OCI-LY7 (cell line): ENCODE results near the gene GNAQ. TPM values are rescaled to one million over a fixed set of nuclear protein-coding genes. Genes with fewer than 3 reads are reported as not detected.

Source experiments
- BruUV-seq: library from RNA; stranded (reverse); fragments of 400-500 nt; replicated peaks from 2 replicates; lab custom pipeline; 2021; lab: Mats Ljungman, UMichigan
- CTCF ChIA-PET: fragments of 300-600 bp; sonication (Branson Sonifier 250); formaldehyde crosslinking; loops from one replicate; lab custom pipeline; 2022; ENCODE audit warnings: antibody characterized with exemption; ENCODE audit not compliant: unreplicated experiment; lab: Charles Lee
- POLR2A ChIA-PET: fragments of 300-600 bp; sonication (Branson Sonifier 250); formaldehyde crosslinking; loops from one replicate; lab custom pipeline; 2022; ENCODE audit warnings: antibody characterized with exemption; lab: Charles Lee
- DNase-seq: peaks from one replicate; pipeline ENCODE4 v3.0.0-alpha.2; 2015; ENCODE audit warnings: low spot score
- H2AFZ ChIP-seq: fragments of 200-600 bp; sonication (generic), shearing (Covaris generic); 2 replicates; pipeline ENCODE4 v1.6.1; 2014; ENCODE audit warnings: mild to moderate bottlenecking, antibody characterized with exemption, low read length, moderate library complexity
- H3K27ac ChIP-seq: fragments of 200-600 bp; sonication (generic); 2 replicates; pipeline ENCODE4 v1.5.1; 2014; ENCODE audit warnings: mixed run types, low read depth, mild to moderate bottlenecking, moderate library complexity, low read length, inconsistent platforms; ENCODE audit not compliant: poor library complexity, severe bottlenecking
- H3K36me3 ChIP-seq: fragments of 200-600 bp; sonication (generic); 2 replicates; pipeline ENCODE4 v1.6.1; 2014; ENCODE audit warnings: mild to moderate bottlenecking, antibody characterized with exemption, low read length, moderate library complexity, mixed read lengths; ENCODE audit not compliant: insufficient read depth
- H3K4me1 ChIP-seq: fragments of 200-600 bp; sonication (generic); 2 replicates; pipeline ENCODE4 v1.5.1; 2014; ENCODE audit warnings: mild to moderate bottlenecking, low read length; ENCODE audit not compliant: insufficient read depth, poor library complexity, severe bottlenecking
- H3K4me2 ChIP-seq: fragments of 200-600 bp; sonication (generic); 2 replicates; pipeline ENCODE4 v1.6.1; 2014; ENCODE audit warnings: mild to moderate bottlenecking, low read length
- H3K4me3 ChIP-seq: fragments of 200-600 bp; sonication (generic); 2 replicates; pipeline ENCODE4 v1.5.1; 2014; ENCODE audit warnings: mild to moderate bottlenecking, low read depth, low read length; ENCODE audit not compliant: poor library complexity, severe bottlenecking
- H3K79me2 ChIP-seq: fragments of 200-600 bp; sonication (generic); 2 replicates; pipeline ENCODE4 v1.6.1; 2016; ENCODE audit warnings: low read depth, mild to moderate bottlenecking, low read length, moderate library complexity, mixed read lengths; ENCODE audit not compliant: insufficient read depth
- H3K9me2 ChIP-seq: fragments of 200-600 bp; sonication (generic); 2 replicates; pipeline ENCODE4 v1.6.1; 2016; ENCODE audit warnings: mild to moderate bottlenecking, low read length, mixed read lengths; ENCODE audit not compliant: insufficient read depth
- H3K9me3 ChIP-seq: fragments of 200-600 bp; sonication (generic); 2 replicates; pipeline ENCODE4 v1.6.1; 2014; ENCODE audit warnings: mild to moderate bottlenecking, mixed run types, low read length, mixed read lengths
- H4K20me1 ChIP-seq: fragments of 200-600 bp; sonication (generic); 2 replicates; pipeline ENCODE4 v1.6.1; 2014; ENCODE audit warnings: mild to moderate bottlenecking, antibody characterized with exemption, low read length, moderate library complexity, mixed read lengths; ENCODE audit not compliant: insufficient read depth
- CTCF ChIP-seq: fragments of 200-600 bp; sonication (generic); conservative IDR thresholded peaks from 2 replicates; pipeline ENCODE4 v1.5.1; 2014; ENCODE audit warnings: mild to moderate bottlenecking, antibody characterized with exemption, low read length, moderate library complexity, mixed read lengths
- EZH2phosphoT487 ChIP-seq: fragments of 200-600 bp; sonication (generic); IDR thresholded peaks from 2 replicates; pipeline ENCODE4 v1.6.1; 2018; ENCODE audit warnings: low read depth, borderline replicate concordance, mild to moderate bottlenecking, mixed run types, antibody characterized with exemption, low read length, moderate library complexity, mixed read lengths
- intact Hi-C: fragments of 100-400 bp; cut with micrococcal nuclease; formaldehyde crosslinking; loops from one replicate; pipeline ENCODE4 v1.10.0; 2022; ENCODE audit not compliant: unreplicated experiment
- total RNA-seq, 2 experiments: library from RNA; depleted of rRNA in 1 of 2; stranded (reverse); fragments of >200 nt in 1 of 2; shearing (Covaris generic) in 1 of 2; gene quantifications; 2 replicates each; pipeline ENCODE4 v1.2.3, GENCODE V29; 2014 to 2022

The GNAQ gene
- total RNA-seq, 2 experiments from 2014 or later, result not detected

DNA sequence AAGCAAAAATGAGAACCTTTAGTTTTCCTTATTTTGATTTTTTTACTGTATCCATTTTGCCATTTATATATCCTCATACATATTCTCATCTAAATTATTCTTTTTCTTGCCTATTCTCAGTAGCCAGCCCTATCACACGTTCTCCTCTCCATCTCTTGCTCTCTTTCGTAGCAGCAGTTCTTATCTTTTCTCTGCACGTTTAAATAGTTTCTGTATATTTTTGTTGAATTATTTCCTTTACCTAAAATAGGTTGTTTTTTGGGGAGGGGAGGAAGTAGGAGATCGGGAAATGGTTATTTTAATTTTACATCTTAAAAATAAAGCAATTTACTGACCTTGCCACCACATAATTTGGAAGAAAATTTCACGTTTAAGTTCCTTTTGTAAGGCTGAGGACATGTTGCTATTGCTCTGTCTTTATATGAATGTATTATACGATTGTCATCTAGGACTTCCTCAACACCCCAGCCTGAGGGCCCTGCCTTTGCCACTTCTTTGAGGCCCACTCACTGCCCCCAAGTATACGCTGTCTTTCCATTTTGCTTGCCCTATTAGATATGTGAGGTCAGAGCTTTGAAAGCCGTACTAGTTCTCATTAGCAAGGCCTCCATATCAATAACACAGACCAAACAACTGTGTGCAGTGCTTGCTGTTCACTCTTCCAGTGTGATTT is 140.3 kb downstream of the GNAQ start:
- no peaks in the 10 kb centered on the region for H3K36me3 ChIP-seq
- H2AFZ ChIP-seq, result no peak overlapping the region
- H3K27ac ChIP-seq, result no peak overlapping the region
- intact Hi-C loops, result no loop called here
- no peak for TF ChIP-seq CTCF
- H3K4me2 ChIP-seq, result no peak overlapping the region
- no peaks in the 10 kb centered on the region for H3K9me2 ChIP-seq
- H4K20me1 ChIP-seq, result no peaks in the 10 kb centered on the region
- H3K4me3 ChIP-seq, result no peak overlapping the region
- H3K9me3 ChIP-seq, result no peaks in the 10 kb centered on the region
- BruUV-seq, result no TSS peak
- POLR2A ChIA-PET, result interaction anchor here (0.5 to 1.6 kb wide), 2 partner anchors 8 to 729 kb away, joined by 3 to 4 read pairs; no protein-coding TSS in a partner anchor
- CTCF ChIA-PET, result no interaction called here
- DNase-seq, result no peak
- no peaks in the 10 kb centered on the region for H3K4me1 ChIP-seq
- H3K79me2 ChIP-seq, result no peaks in the 10 kb centered on the region

GRCh38 chr9:77887662-77888061 is 143.9 kb downstream of the GNAQ start:
- Histone ChIP-seq H3K9me2 (no peaks in the 10 kb centered on the region), H3K4me2 (no peak overlapping the region), H3K27ac (no peak overlapping the region), H2AFZ (no peak overlapping the region), H3K36me3 (no peaks in the 10 kb centered on the region), H3K4me3 (no peak overlapping the region), H3K79me2 (no peaks in the 10 kb centered on the region; the same call in 1 of the 2 replicates), H4K20me1 (no peaks in the 10 kb centered on the region), H3K4me1 (no peaks in the 10 kb centered on the region), H3K9me3 (no peaks in the 10 kb centered on the region)
- no TSS peak for BruUV-seq
- intact Hi-C loops, result no loop called here
- ChIA-PET POLR2A (no interaction called here), CTCF (no interaction called here)
- no peak for DNase-seq
- no peak for TF ChIP-seq CTCF
- no peak for TF ChIP-seq EZH2phosphoT487

DNA sequence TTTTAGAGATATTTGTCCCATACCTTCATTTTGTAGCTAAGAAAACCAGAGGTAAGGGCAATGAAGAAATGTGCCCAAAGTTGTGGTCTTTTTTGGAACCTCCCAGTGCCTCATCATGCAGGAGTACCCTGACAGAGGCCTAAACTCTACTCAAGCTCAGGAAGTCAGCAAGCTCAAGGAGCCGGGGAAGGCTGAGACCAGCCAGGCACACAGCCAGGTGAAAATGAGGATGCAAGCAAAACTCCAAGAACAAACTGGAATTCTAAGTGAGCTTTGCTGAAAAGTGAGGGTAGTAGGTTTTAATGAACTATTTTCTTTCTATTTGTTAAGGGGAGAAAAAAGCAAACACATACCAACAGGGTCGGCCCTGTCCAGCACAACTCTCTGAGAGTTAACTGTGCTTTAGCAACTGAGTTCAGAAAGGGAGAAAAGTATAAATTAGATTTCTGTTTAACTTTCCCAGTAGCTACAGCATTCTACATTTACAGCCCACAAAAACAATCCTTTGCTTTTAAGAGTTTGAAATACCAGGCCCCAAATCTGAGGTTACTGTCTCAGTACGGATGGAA is 146.4 kb downstream of the GNAQ start:
- H3K9me3 ChIP-seq, result no peaks in the 10 kb centered on the region
- no peak overlapping the region for H3K4me2 ChIP-seq
- no TSS peak for BruUV-seq
- no peaks in the 10 kb centered on the region; the same call in 1 of the 2 replicates for H3K79me2 ChIP-seq
- H3K27ac ChIP-seq, result no peak overlapping the region
- no peaks in the 10 kb centered on the region for H3K36me3 ChIP-seq
- no peaks in the 10 kb centered on the region for H3K4me1 ChIP-seq
- intact Hi-C loops, result no loop called here
- no peaks in the 10 kb centered on the region for H3K9me2 ChIP-seq
- ChIA-PET CTCF (no interaction called here), POLR2A (interaction anchor here (0.6 kb wide), 1 partner anchor 220 kb away, joined by 3 read pairs; no protein-coding TSS in a partner anchor)
- H3K4me3 ChIP-seq, result no peak overlapping the region
- no peak overlapping the region for H2AFZ ChIP-seq
- no peak for DNase-seq
- H4K20me1 ChIP-seq, result no peaks in the 10 kb centered on the region
- TF ChIP-seq EZH2phosphoT487 (no peak), CTCF (no peak)
